Stimulated activated CD4-positive, alpha-beta T cell treated with anti-CD3 and anti-CD28 coated beads, Interleukin-2, amount 100 ng/mL, for 48 hours (primary cell): ENCODE measurements around the gene MPPED2.

Source experiments
- DNase-seq, 2 donors: peaks; one replicate each; pipeline ENCODE4 v3.0.0-alpha.2; 2020

Gene MPPED2

GRCh38 chr11:30481796-30482195 is 104.4 kb downstream of the MPPED2 start:
- no peak for DNase-seq

GRCh38 chr11:30481330-30481729 is 104.8 kb downstream of the MPPED2 start:
- no peak for DNase-seq

GRCh38 chr11:30479899-30480298 is 106.3 kb downstream of the MPPED2 start:
- DNase-seq, result no peak

- DNase-seq, result no peak
Measured at GRCh38 chr11:30478923-30479322, 107.2 kb downstream of the MPPED2 start.

- no peak for DNase-seq
Measured at GRCh38 chr11:30477061-30477460, 109.1 kb downstream of the MPPED2 start.

- DNase-seq, result no peak
Measured at GRCh38 chr11:30474151-30474954, 111.8 kb downstream of the MPPED2 start.

GRCh38 chr11:30471244-30471643 is 114.9 kb downstream of the MPPED2 start:
- DNase-seq, result no peak

GRCh38 chr11:30468881-30469280 is 117.3 kb downstream of the MPPED2 start:
- DNase-seq, result no peak

GRCh38 chr11:30467176-30467575 is 119.0 kb downstream of the MPPED2 start:
- DNase-seq, result no peak

- no peak for DNase-seq
Measured at GRCh38 chr11:30465623-30466022, 120.5 kb downstream of the MPPED2 start.

- DNase-seq, result no peak
Measured at GRCh38 chr11:30465192-30465591, 121.0 kb downstream of the MPPED2 start.

GRCh38 chr11:30463266-30463665 is 122.9 kb downstream of the MPPED2 start:
- DNase-seq, result no peak

GRCh38 chr11:30462421-30462820 is 123.7 kb downstream of the MPPED2 start:
- no peak for DNase-seq

- no peak for DNase-seq
Measured at GRCh38 chr11:30459821-30460220, 126.3 kb downstream of the MPPED2 start.

- DNase-seq, result no peak
Measured at GRCh38 chr11:30459306-30459705, 126.8 kb downstream of the MPPED2 start.

- no peak for DNase-seq
Measured at GRCh38 chr11:30458541-30458940, 127.6 kb downstream of the MPPED2 start.

- DNase-seq, result no peak
Measured at GRCh38 chr11:30457087-30457486, 129.1 kb downstream of the MPPED2 start.

- no peak for DNase-seq
Measured at GRCh38 chr11:30455025-30455424, 131.1 kb downstream of the MPPED2 start.

GRCh38 chr11:30454541-30454940 is 131.6 kb downstream of the MPPED2 start:
- DNase-seq, result no peak

- DNase-seq, result no peak
Measured at GRCh38 chr11:30454111-30454510, 132.0 kb downstream of the MPPED2 start.

- no peak for DNase-seq
Measured at GRCh38 chr11:30453705-30454104, 132.4 kb downstream of the MPPED2 start.

- no peak for DNase-seq
Measured at GRCh38 chr11:30452842-30453241, 133.3 kb downstream of the MPPED2 start.

- DNase-seq, result no peak
Measured at GRCh38 chr11:30452114-30452513, 134.0 kb downstream of the MPPED2 start.

- no peak for DNase-seq
Measured at GRCh38 chr11:30451626-30452025, 134.5 kb downstream of the MPPED2 start.

- DNase-seq, result no peak
Measured at GRCh38 chr11:30451167-30451566, 135.0 kb downstream of the MPPED2 start.
